ENCODE measurements around the gene SH3RF2.

Gene SH3RF2

GRCh38 chr5:146051678-146052077 lies 115.3 kb downstream of the SH3RF2 start:
- no peak for DNase-seq

GRCh38 chr5:146052780-146053179 lies 116.4 kb downstream of the SH3RF2 start:
- no peak for DNase-seq

- no peak for DNase-seq
Measured at GRCh38 chr5:146055432-146055831, 119.1 kb downstream of the SH3RF2 start.

GRCh38 chr5:146059460-146060220 lies 123.3 kb downstream of the SH3RF2 start:
- DNase-seq: no peak

- DNase-seq: no peak
Measured at GRCh38 chr5:146060221-146060585, 123.8 kb downstream of the SH3RF2 start.

GRCh38 chr5:146066968-146067367 lies 130.6 kb downstream of the SH3RF2 start:
- no peak for DNase-seq

GRCh38 chr5:146068206-146068605 lies 131.8 kb downstream of the SH3RF2 start:
- DNase-seq: no peak

GRCh38 chr5:146068977-146069779 lies 132.8 kb downstream of the SH3RF2 start:
- DNase-seq: no peak

- no peak for DNase-seq
Measured at GRCh38 chr5:146069780-146070099, 133.4 kb downstream of the SH3RF2 start.

- no peak for DNase-seq
Measured at GRCh38 chr5:146070746-146071145, 134.4 kb downstream of the SH3RF2 start.

- no peak for DNase-seq
Measured at GRCh38 chr5:146071171-146071570, 134.8 kb downstream of the SH3RF2 start.

GRCh38 chr5:146072595-146072994 lies 136.2 kb downstream of the SH3RF2 start:
- no peak for DNase-seq

- DNase-seq: no peak
Measured at GRCh38 chr5:146073239-146073900, 137.0 kb downstream of the SH3RF2 start.

- no peak for DNase-seq
Measured at GRCh38 chr5:146076028-146076427, 139.7 kb downstream of the SH3RF2 start.

GRCh38 chr5:146076455-146076854 lies 140.1 kb downstream of the SH3RF2 start:
- DNase-seq: no peak

GRCh38 chr5:146078566-146078965 lies 142.2 kb downstream of the SH3RF2 start:
- no peak for DNase-seq

GRCh38 chr5:146079695-146080373 lies 143.5 kb downstream of the SH3RF2 start:
- peak in 1 of 2 donors; percentile 6 for DNase-seq

GRCh38 chr5:146081556-146081955 lies 145.2 kb downstream of the SH3RF2 start:
- DNase-seq: no peak

GRCh38 chr5:146082798-146083197 lies 146.4 kb downstream of the SH3RF2 start:
- DNase-seq: no peak

GRCh38 chr5:146084376-146084775 lies 148.0 kb downstream of the SH3RF2 start:
- DNase-seq: no peak

GRCh38 chr5:146088098-146088497 lies 151.7 kb downstream of the SH3RF2 start:
- DNase-seq: no peak

GRCh38 chr5:146089287-146089686 lies 152.9 kb downstream of the SH3RF2 start:
- DNase-seq: no peak

- no peak for DNase-seq
Measured at GRCh38 chr5:146091881-146092280, 155.5 kb downstream of the SH3RF2 start.
